Keratinocyte (primary cell): ENCODE data around the gene PLCL2. TPM values are rescaled to one million over a fixed set of nuclear protein-coding genes. Genes with fewer than 3 reads are reported as not detected.

Source experiments
- DNase-seq: peaks from one replicate; pipeline ENCODE4 v3.0.0-alpha.2; 2011; ENCODE audit warnings: low read depth, missing footprints, low spot score
- FAIRE-seq: peaks from 2 replicates; lab custom pipeline; 2011; peaks lifted over from hg19 to GRCh38; lab: Jason Lieb, UNC
- H2AFZ ChIP-seq: 2 replicates; pipeline ENCODE4 v1.6.0; 2012; ENCODE audit warnings: low read length, control low read depth, inconsistent platforms; ENCODE audit not compliant: control insufficient read depth
- H3K27ac ChIP-seq: 2 replicates; pipeline ENCODE4 v1.5.1; 2011; ENCODE audit warnings: low read length; ENCODE audit not compliant: control insufficient read depth, insufficient read depth
- H3K27me3 ChIP-seq: 3 replicates; pipeline ENCODE4 v1.6.0; 2011; ENCODE audit warnings: low read length; ENCODE audit not compliant: control insufficient read depth, insufficient read depth; ENCODE audit errors: extremely low read depth
- H3K36me3 ChIP-seq, 2 experiments: 2 replicates in 1 of 2; 3 replicates in 1 of 2; pipeline ENCODE4 v1.5.1; 2011; ENCODE audit warnings: low read length in 2 of 2, mild to moderate bottlenecking in 1 of 2; ENCODE audit not compliant: control insufficient read depth in 2 of 2, insufficient read depth in 2 of 2; ENCODE audit errors: extremely low read depth in 1 of 2
- H3K4me1 ChIP-seq: 3 replicates; pipeline ENCODE4 v1.5.1; 2011; ENCODE audit warnings: low read length; ENCODE audit not compliant: control insufficient read depth, insufficient read depth; ENCODE audit errors: extremely low read depth
- H3K4me2 ChIP-seq: 3 replicates; pipeline ENCODE4 v1.6.0; 2011; ENCODE audit warnings: low read depth, low read length; ENCODE audit not compliant: control insufficient read depth, insufficient read depth; ENCODE audit errors: extremely low read depth
- H3K4me3 ChIP-seq, 3 experiments: fragments of 200-600 bp in 1 of 3; sonication (generic) in 1 of 3; 2 replicates in 2 of 3; 3 replicates in 1 of 3; pipeline ENCODE4 v1.5.1; 2011 to 2016; ENCODE audit warnings: low read length in 3 of 3, mild to moderate bottlenecking in 3 of 3, control low read depth in 2 of 3, inconsistent platforms in 1 of 3, low read depth in 1 of 3, mixed read lengths in 1 of 3, mixed run types in 1 of 3, moderate library complexity in 1 of 3; ENCODE audit not compliant: control insufficient read depth in 2 of 3, insufficient read depth in 2 of 3; ENCODE audit errors: extremely low read depth in 1 of 3
- H3K79me2 ChIP-seq: 2 replicates; pipeline ENCODE4 v1.6.0; 2012; ENCODE audit warnings: low read length; ENCODE audit not compliant: control insufficient read depth, insufficient read depth
- H3K9ac ChIP-seq: 3 replicates; pipeline ENCODE4 v1.6.0; 2011; ENCODE audit warnings: low read length; ENCODE audit not compliant: control insufficient read depth, insufficient read depth; ENCODE audit errors: extremely low read depth
- H3K9me1 ChIP-seq: 3 replicates; pipeline ENCODE4 v1.6.0; 2011; ENCODE audit warnings: low read length; ENCODE audit not compliant: control insufficient read depth, insufficient read depth; ENCODE audit errors: extremely low read depth
- H3K9me3 ChIP-seq: 2 replicates; pipeline ENCODE4 v1.5.1; 2012; ENCODE audit warnings: low read depth, low read length; ENCODE audit not compliant: control insufficient read depth
- H4K20me1 ChIP-seq: 3 replicates; pipeline ENCODE4 v1.6.0; 2011; ENCODE audit warnings: low read length; ENCODE audit not compliant: control insufficient read depth, insufficient read depth; ENCODE audit errors: extremely low read depth
- EZH2 ChIP-seq: IDR thresholded peaks from one replicate; pipeline ENCODE4 v1.6.1; 2012; ENCODE audit warnings: inconsistent platforms, mild to moderate bottlenecking, low read length, moderate library complexity
- dilution Hi-C: fragments of 300-500 bp; cut with MboI; formaldehyde crosslinking; loops from one replicate; pipeline ENCODE4 v1.7.0; 2020; ENCODE audit warnings: low sequenced_read_pairs; ENCODE audit not compliant: extremely low pct_ligation_motif_present
- polyA plus RNA-seq, 5 experiments: library from polyadenylated mRNA; depleted of rRNA in 3 of 5; stranded (reverse) in 3 of 5; stranded (forward) in 1 of 5; unstranded in 1 of 5; fragments of >200 nt; gene quantifications; 1 replicate in 1 of 5; 2 replicates in 3 of 5; 3 replicates in 1 of 5; pipeline versions ENCODE4 v1.2.1 to v1.2.3, GENCODE V29; 2011 to 2012; ENCODE audit warnings: missing spikeins in 2 of 5, low read depth in 1 of 5, low replicate concordance in 1 of 5
- TF ChIP-seq, protein P1 (sequence below), 3 experiments: IDR thresholded peaks in 1 of 3; conservative IDR thresholded peaks in 1 of 3; optimal IDR thresholded peaks in 1 of 3; 2 replicates in 2 of 3; 3 replicates in 1 of 3; pipeline versions ENCODE3 to v1.5.1; 2011; ENCODE audit warnings: low read length in 3 of 3, mild to moderate bottlenecking in 3 of 3, moderate library complexity in 2 of 3, control low read depth in 1 of 3, inconsistent platforms in 1 of 3; ENCODE audit not compliant: insufficient read depth in 2 of 3; ENCODE audit errors: extremely low read depth in 1 of 3

PLCL2 gene
- polyA plus RNA-seq, 1 donor (not counting 4 experiments of a cell fraction or from before 2014, with no cell fraction given) = 0.20 TPM

- DNase-seq (no peak), FAIRE-seq (no peak)
- Histone ChIP-seq H3K36me3 (no peaks in the 10 kb centered on the region), H3K79me2 (no peaks in the 10 kb centered on the region), H3K27ac (no peak overlapping the region), H3K4me1 (no peaks in the 10 kb centered on the region), H3K9ac (no peak overlapping the region), H3K9me1 (no peaks in the 10 kb centered on the region), H3K4me2 (no peak overlapping the region), H3K9me3 (no peaks in the 10 kb centered on the region), H3K27me3 (no peaks in the 10 kb centered on the region), H3K4me3 (no peak overlapping the region), H2AFZ (no peak overlapping the region), H4K20me1 (no peaks in the 10 kb centered on the region)
- TF ChIP-seq, protein P1, sequence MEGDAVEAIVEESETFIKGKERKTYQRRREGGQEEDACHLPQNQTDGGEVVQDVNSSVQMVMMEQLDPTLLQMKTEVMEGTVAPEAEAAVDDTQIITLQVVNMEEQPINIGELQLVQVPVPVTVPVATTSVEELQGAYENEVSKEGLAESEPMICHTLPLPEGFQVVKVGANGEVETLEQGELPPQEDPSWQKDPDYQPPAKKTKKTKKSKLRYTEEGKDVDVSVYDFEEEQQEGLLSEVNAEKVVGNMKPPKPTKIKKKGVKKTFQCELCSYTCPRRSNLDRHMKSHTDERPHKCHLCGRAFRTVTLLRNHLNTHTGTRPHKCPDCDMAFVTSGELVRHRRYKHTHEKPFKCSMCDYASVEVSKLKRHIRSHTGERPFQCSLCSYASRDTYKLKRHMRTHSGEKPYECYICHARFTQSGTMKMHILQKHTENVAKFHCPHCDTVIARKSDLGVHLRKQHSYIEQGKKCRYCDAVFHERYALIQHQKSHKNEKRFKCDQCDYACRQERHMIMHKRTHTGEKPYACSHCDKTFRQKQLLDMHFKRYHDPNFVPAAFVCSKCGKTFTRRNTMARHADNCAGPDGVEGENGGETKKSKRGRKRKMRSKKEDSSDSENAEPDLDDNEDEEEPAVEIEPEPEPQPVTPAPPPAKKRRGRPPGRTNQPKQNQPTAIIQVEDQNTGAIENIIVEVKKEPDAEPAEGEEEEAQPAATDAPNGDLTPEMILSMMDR (optimal IDR thresholded peaks at IDR 0.05 in 1 of 3, IDR thresholded peaks at IDR 0.05 in 1 of 3, conservative IDR thresholded peaks at IDR 0.05 in 1 of 3; ENCODE audit: extremely low read depth in 1 of 3, insufficient read depth in 2 of 3, low read length in 3 of 3) = no peak
- TF ChIP-seq EZH2 = no peak
- dilution Hi-C loops = no loop called here
These were observed 59.6 kb downstream of the PLCL2 start for GRCh38 chr3:16944356-16944755.

DNA sequence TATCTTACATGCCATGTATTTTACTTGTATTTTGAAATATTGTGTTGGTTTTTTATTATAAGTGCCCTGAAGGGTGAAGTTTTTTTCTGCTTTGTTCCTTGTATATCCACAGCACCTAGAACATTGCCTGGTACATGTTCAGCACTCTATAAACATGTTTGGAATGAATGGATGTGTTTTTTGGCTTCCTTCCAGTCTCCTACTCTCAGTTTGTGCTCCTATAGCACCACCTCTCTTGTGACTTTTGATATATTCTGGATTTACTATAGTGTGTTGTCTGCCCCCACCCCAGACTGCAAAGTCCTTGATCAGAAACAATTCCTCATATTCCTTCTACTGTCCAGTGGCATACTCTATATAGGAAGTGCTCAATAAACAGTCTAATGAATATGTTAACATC lies 60.6 kb downstream of the PLCL2 start:
- H2AFZ ChIP-seq = no peak overlapping the region
- H3K4me1 ChIP-seq = no peaks in the 10 kb centered on the region
- H3K79me2 ChIP-seq = no peaks in the 10 kb centered on the region
- no peak for DNase-seq
- H3K36me3 ChIP-seq = no peaks in the 10 kb centered on the region
- TF ChIP-seq EZH2 = no peak
- TF ChIP-seq, protein P1 (optimal IDR thresholded peaks at IDR 0.05 in 1 of 3, IDR thresholded peaks at IDR 0.05 in 1 of 3, conservative IDR thresholded peaks at IDR 0.05 in 1 of 3; ENCODE audit: extremely low read depth in 1 of 3, insufficient read depth in 2 of 3, low read length in 3 of 3) = no peak
- dilution Hi-C loops = no loop called here
- no peak overlapping the region for H3K4me2 ChIP-seq
- H4K20me1 ChIP-seq = no peaks in the 10 kb centered on the region
- no peak overlapping the region for H3K9ac ChIP-seq
- FAIRE-seq = no peak
- H3K4me3 ChIP-seq = no peak overlapping the region
- H3K9me3 ChIP-seq = no peaks in the 10 kb centered on the region
- no peak overlapping the region for H3K27ac ChIP-seq
- H3K27me3 ChIP-seq = no peaks in the 10 kb centered on the region
- H3K9me1 ChIP-seq = no peaks in the 10 kb centered on the region
